ENCODE data around the gene TTLL8.

- TF ChIP-seq CTCF (conservative IDR thresholded peaks at IDR 0.05; ENCODE audit: low read depth, low read length) (no peak), EZH2 (IDR thresholded peaks at IDR 0.05; ENCODE audit: low read length, unreplicated experiment) (no peak), EZH2phosphoT487 (IDR thresholded peaks at IDR 0.05; ENCODE audit: borderline replicate concordance, low read length) (no peak)
Measured at GRCh38 chr22:50083462-50084079, 25.5 kb upstream of the TTLL8 start.

Data from PC-3 (cell line).